Measurements from ENCODE around the gene ETS1.
A peak's percentile ranks its signal among the peaks of the same experiment; 100 is the strongest.

ETS1 gene

GRCh38 chr11:128416976-128417375 lies 170.4 kb downstream of the ETS1 start:
- DNase-seq: no peak
- Mint-ChIP-seq H3K9me3 (peaks cover 4% of the 10 kb centered on the region), H3K4me1 (peaks cover 63% of the 10 kb centered on the region), H3K27ac (no peak overlapping the region), H3K27me3 (ENCODE audit: low read depth, poor library complexity) (peaks cover 3% of the 10 kb centered on the region), H3K4me3 (no peak overlapping the region), H3K36me3 (ENCODE audit: low read depth) (peaks cover 4% of the 10 kb centered on the region)
- no peak for TF ChIP-seq CTCF (IDR thresholded peaks at IDR 0.05)

GRCh38 chr11:128415539-128415938 lies 171.8 kb downstream of the ETS1 start:
- H3K36me3 Mint-ChIP-seq (ENCODE audit: low read depth): peaks cover 8% of the 10 kb centered on the region
- H3K9me3 Mint-ChIP-seq: peaks cover 9% of the 10 kb centered on the region
- no peak overlapping the region for H3K27ac Mint-ChIP-seq
- no peak for TF ChIP-seq CTCF (IDR thresholded peaks at IDR 0.05)
- H3K4me1 Mint-ChIP-seq: peaks cover 54% of the 10 kb centered on the region
- no peak for DNase-seq
- no peak overlapping the region for H3K4me3 Mint-ChIP-seq
- H3K27me3 Mint-ChIP-seq (ENCODE audit: low read depth, poor library complexity): peaks cover 6% of the 10 kb centered on the region

- no peak overlapping the region for H3K4me3 Mint-ChIP-seq
- H3K27ac Mint-ChIP-seq: no peak overlapping the region
- TF ChIP-seq CTCF (IDR thresholded peaks at IDR 0.05): no peak
- no peak for DNase-seq
- H3K36me3 Mint-ChIP-seq (ENCODE audit: low read depth): peaks cover 8% of the 10 kb centered on the region
- H3K4me1 Mint-ChIP-seq: peaks cover 35% of the 10 kb centered on the region
- H3K9me3 Mint-ChIP-seq: peaks cover 9% of the 10 kb centered on the region
- peaks cover 6% of the 10 kb centered on the region for H3K27me3 Mint-ChIP-seq (ENCODE audit: low read depth, poor library complexity)
Measured at GRCh38 chr11:128412847-128413791, 174.2 kb downstream of the ETS1 start.

GRCh38 chr11:128411812-128412211 lies 175.5 kb downstream of the ETS1 start:
- Mint-ChIP-seq H3K36me3 (ENCODE audit: low read depth) (peaks cover 8% of the 10 kb centered on the region), H3K27ac (peak overlapping the region; percentile 47), H3K9me3 (peaks cover 9% of the 10 kb centered on the region), H3K4me1 (peaks cover 30% of the 10 kb centered on the region), H3K27me3 (ENCODE audit: low read depth, poor library complexity) (peaks cover 3% of the 10 kb centered on the region), H3K4me3 (peak overlapping the region; percentile 41)
- DNase-seq: no peak
- TF ChIP-seq CTCF (IDR thresholded peaks at IDR 0.05): no peak

- no peak for TF ChIP-seq CTCF (IDR thresholded peaks at IDR 0.05)
- Mint-ChIP-seq H3K36me3 (ENCODE audit: low read depth) (peaks cover 8% of the 10 kb centered on the region), H3K27me3 (ENCODE audit: low read depth, poor library complexity) (peaks cover 3% of the 10 kb centered on the region), H3K9me3 (peaks cover 9% of the 10 kb centered on the region), H3K27ac (no peak overlapping the region), H3K4me1 (peaks cover 33% of the 10 kb centered on the region), H3K4me3 (no peak overlapping the region)
- no peak for DNase-seq
Measured at GRCh38 chr11:128411150-128411549, 176.2 kb downstream of the ETS1 start.

- DNase-seq: no peak
- peaks cover 9% of the 10 kb centered on the region for H3K9me3 Mint-ChIP-seq
- H3K27me3 Mint-ChIP-seq (ENCODE audit: low read depth, poor library complexity): peaks cover 3% of the 10 kb centered on the region
- no peak for TF ChIP-seq CTCF (IDR thresholded peaks at IDR 0.05)
- H3K4me3 Mint-ChIP-seq: no peak overlapping the region
- H3K27ac Mint-ChIP-seq: no peak overlapping the region
- H3K4me1 Mint-ChIP-seq: peaks cover 44% of the 10 kb centered on the region
- peaks cover 8% of the 10 kb centered on the region for H3K36me3 Mint-ChIP-seq (ENCODE audit: low read depth)
Measured at GRCh38 chr11:128409476-128409875, 177.9 kb downstream of the ETS1 start.

Data from nephron progenitor cell (in vitro differentiated cells).